ENCODE results near the gene CIPC. TPM values are rescaled to one million over a fixed set of nuclear protein-coding genes. Genes with fewer than 3 reads are reported as not detected.

The CIPC gene
- total and polyA plus RNA-seq, 9 of the 15 experiments (the other 6 are each of a cell fraction or from before 2014, with no cell fraction given): 5.0 to 16.9 (median 10.7) TPM

DNA sequence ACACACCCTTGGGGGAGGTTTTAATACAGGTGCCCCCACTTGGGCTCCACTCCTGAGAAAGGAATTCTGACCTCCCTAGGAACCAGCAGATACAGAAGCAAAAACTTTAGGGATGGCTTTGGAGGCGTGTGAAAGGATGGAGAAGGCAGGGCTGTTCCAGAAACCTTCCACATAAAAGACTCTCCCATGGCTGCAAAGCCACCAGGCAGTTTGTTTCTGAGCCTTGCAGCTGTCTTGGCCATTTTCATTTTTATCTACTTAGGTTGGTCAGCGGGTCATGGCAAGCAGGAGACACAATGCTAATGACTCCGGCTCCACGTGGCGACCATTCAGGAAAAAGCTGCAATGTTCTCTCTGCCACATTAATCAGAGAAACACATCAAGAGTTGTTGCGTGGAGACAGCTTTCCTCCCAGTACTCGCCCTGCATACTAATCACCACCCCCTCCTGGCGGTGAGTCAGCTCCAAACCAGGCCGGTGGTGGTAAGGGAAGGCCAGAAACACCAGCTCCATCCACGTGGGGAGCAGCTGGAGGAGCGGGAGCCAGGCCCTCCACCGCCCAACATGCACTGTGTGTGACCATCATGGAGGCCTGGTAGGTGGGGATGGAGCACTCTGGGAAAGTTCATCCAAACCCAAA is 38.7 kb upstream of the CIPC start (continued):
- TF ChIP-seq, protein P1, sequence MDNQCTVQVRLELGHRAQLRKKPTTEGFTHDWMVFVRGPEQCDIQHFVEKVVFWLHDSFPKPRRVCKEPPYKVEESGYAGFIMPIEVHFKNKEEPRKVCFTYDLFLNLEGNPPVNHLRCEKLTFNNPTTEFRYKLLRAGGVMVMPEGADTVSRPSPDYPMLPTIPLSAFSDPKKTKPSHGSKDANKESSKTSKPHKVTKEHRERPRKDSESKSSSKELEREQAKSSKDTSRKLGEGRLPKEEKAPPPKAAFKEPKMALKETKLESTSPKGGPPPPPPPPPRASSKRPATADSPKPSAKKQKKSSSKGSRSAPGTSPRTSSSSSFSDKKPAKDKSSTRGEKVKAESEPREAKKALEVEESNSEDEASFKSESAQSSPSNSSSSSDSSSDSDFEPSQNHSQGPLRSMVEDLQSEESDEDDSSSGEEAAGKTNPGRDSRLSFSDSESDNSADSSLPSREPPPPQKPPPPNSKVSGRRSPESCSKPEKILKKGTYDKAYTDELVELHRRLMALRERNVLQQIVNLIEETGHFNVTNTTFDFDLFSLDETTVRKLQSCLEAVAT (IDR thresholded peaks at IDR 0.05): no peak
- TF ChIP-seq JUND (IDR thresholded peaks at IDR 0.05; ENCODE audit: borderline replicate concordance, low read depth, low read length) (peak; percentile 86), JUND (tag; IDR thresholded peaks at IDR 0.05; ENCODE audit: borderline replicate concordance, low read depth, low read length) (peak; percentile 82; the same call in 2 of the 3 replicates), THRAP3 (IDR thresholded peaks at IDR 0.05; ENCODE audit: borderline replicate concordance) (no peak), SIN3A (IDR thresholded peaks at IDR 0.05; ENCODE audit: borderline replicate concordance in 2 of 2, control insufficient read depth in 1 of 2, low read depth in 2 of 2, low read length in 2 of 2) (0 out of 4 replicates have a peak, but pooled peaks of 1 of the 2 experiments have one; percentile 29), FOXM1 (IDR thresholded peaks at IDR 0.05; ENCODE audit: low read depth) (no peak), FOXM1 (CRISPR knock-in tag; IDR thresholded peaks at IDR 0.05; ENCODE audit: low read depth) (no peak), PYGO2 (tag; IDR thresholded peaks at IDR 0.05) (no peak), C11orf30 (IDR thresholded peaks at IDR 0.05; ENCODE audit: low read depth) (peak; percentile 28; the same call in 1 of the 2 replicates), ZKSCAN1 (IDR thresholded peaks at IDR 0.05; ENCODE audit: low read depth, low read length) (0 out of 2 replicates have a peak, but pooled peaks have one; percentile 50), PHF20 (IDR thresholded peaks at IDR 0.05; ENCODE audit: partially characterized antibody) (no peak), KLF13 (tag; IDR thresholded peaks at IDR 0.05; ENCODE audit: borderline replicate concordance, low read depth) (no peak), RCOR1 (IDR thresholded peaks at IDR 0.05; ENCODE audit: borderline replicate concordance in 1 of 2, low read depth in 2 of 2, low read length in 2 of 2) (peak in 1 of 2 experiments; percentile 27; a peak in 1 of 4 replicates)
- TF ChIP-seq, protein P2, sequence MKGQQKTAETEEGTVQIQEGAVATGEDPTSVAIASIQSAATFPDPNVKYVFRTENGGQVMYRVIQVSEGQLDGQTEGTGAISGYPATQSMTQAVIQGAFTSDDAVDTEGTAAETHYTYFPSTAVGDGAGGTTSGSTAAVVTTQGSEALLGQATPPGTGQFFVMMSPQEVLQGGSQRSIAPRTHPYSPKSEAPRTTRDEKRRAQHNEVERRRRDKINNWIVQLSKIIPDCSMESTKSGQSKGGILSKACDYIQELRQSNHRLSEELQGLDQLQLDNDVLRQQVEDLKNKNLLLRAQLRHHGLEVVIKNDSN (CRISPR knock-in tag; IDR thresholded peaks at IDR 0.05): peak; percentile 53
- TF ChIP-seq, protein P3, sequence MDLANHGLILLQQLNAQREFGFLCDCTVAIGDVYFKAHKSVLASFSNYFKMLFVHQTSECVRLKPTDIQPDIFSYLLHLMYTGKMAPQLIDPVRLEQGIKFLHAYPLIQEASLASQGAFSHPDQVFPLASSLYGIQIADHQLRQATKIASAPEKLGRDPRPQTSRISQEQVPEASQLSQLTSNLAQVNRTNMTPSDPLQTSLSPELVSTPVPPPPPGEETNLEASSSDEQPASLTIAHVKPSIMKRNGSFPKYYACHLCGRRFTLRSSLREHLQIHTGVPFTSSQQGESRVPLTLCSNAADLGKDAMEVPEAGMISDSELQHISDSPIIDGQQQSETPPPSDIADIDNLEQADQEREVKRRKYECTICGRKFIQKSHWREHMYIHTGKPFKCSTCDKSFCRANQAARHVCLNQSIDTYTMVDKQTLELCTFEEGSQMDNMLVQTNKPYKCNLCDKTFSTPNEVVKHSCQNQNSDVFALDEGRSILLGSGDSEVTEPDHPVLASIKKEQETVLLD (IDR thresholded peaks at IDR 0.05): no peak
- TF ChIP-seq, protein P4, sequence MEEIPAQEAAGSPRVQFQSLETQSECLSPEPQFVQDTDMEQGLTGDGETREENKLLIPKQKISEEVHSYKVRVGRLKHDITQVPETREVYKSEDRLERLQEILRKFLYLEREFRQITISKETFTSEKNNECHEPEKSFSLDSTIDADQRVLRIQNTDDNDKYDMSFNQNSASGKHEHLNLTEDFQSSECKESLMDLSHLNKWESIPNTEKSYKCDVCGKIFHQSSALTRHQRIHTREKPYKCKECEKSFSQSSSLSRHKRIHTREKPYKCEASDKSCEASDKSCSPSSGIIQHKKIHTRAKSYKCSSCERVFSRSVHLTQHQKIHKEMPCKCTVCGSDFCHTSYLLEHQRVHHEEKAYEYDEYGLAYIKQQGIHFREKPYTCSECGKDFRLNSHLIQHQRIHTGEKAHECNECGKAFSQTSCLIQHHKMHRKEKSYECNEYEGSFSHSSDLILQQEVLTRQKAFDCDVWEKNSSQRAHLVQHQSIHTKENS (CRISPR knock-in tag; IDR thresholded peaks at IDR 0.05): no peak
